ENCODE data around the gene ARNT2.

DNA sequence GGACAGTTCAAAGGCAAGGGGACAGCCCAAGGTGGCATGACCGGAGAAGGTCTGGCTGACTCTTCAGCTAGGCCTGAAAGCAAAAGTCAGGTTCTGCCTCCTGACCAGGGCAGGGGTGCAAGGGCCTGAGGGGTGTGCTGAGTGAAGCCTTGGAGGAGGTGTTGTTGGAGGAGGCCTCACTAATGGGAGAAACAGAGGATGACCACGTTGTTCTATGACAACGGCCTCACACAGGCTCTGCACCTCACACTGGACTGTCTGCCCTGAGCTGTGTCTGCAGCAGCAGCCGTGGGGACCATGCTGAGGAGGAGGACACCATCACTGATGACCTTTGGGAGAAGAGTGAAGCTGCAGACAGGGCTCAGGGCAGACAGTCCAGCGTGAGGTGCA lies 174.0 kb downstream of the ARNT2 start:
- no peak for TF ChIP-seq POLR2A (IDR thresholded peaks at IDR 0.05)
- TF ChIP-seq, protein P1, sequence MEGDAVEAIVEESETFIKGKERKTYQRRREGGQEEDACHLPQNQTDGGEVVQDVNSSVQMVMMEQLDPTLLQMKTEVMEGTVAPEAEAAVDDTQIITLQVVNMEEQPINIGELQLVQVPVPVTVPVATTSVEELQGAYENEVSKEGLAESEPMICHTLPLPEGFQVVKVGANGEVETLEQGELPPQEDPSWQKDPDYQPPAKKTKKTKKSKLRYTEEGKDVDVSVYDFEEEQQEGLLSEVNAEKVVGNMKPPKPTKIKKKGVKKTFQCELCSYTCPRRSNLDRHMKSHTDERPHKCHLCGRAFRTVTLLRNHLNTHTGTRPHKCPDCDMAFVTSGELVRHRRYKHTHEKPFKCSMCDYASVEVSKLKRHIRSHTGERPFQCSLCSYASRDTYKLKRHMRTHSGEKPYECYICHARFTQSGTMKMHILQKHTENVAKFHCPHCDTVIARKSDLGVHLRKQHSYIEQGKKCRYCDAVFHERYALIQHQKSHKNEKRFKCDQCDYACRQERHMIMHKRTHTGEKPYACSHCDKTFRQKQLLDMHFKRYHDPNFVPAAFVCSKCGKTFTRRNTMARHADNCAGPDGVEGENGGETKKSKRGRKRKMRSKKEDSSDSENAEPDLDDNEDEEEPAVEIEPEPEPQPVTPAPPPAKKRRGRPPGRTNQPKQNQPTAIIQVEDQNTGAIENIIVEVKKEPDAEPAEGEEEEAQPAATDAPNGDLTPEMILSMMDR (IDR thresholded peaks at IDR 0.05): no peak
